Neural cell (in vitro differentiated cells): ENCODE measurements around the gene SYNJ1.

ENCODE experiments used
- CTCF ChIP-seq: fragments of 450-650 bp; IDR thresholded peaks from 2 replicates; pipeline ENCODE4 v1.5.1; 2014; ENCODE audit warnings: antibody characterized with exemption, mild to moderate bottlenecking, moderate library complexity; ENCODE audit not compliant: poor library complexity, severe bottlenecking
- EP300 ChIP-seq: fragments of 450-650 bp; conservative IDR thresholded peaks from 2 replicates; pipeline ENCODE4 v1.6.1; 2014; ENCODE audit warnings: antibody characterized with exemption, mild to moderate bottlenecking, moderate library complexity; ENCODE audit not compliant: poor library complexity, severe bottlenecking
- RAD21 ChIP-seq: fragments of 450-650 bp; conservative IDR thresholded peaks from 2 replicates; pipeline ENCODE4 v1.6.1; 2014; ENCODE audit warnings: antibody characterized with exemption, mild to moderate bottlenecking, moderate library complexity

- no peak for TF ChIP-seq CTCF
- TF ChIP-seq EP300, result no peak
- no peak for TF ChIP-seq RAD21
Measured at GRCh38 chr21:32735524-32735923, 7.7 kb upstream of the SYNJ1 start.
